Measurements from ENCODE around the gene RAD52. TPM values are rescaled to one million over a fixed set of nuclear protein-coding genes. Genes with fewer than 3 reads are reported as not detected.

Gene RAD52
- total RNA-seq, 4 donors from 2014 or later: 6.6 to 18.8 (median 11.6) TPM

- H3K36me3 ChIP-seq: peaks cover 0 to 7% (median 0%) of the 10 kb centered on the region in 4 donors
- TF ChIP-seq CTCF (IDR thresholded peaks at IDR 0.05): no peak
- no peak for TF ChIP-seq POLR2A (IDR thresholded peaks at IDR 0.05; ENCODE audit: low read depth)
- no peak for DNase-seq (ENCODE audit: extremely low spot score)
- H3K27me3 ChIP-seq: no peaks in the 10 kb centered on the region
- H3K9me3 ChIP-seq: no peaks in the 10 kb centered on the region
- WGBS: 93% methylated on average over 5 of the region's 5 CpGs
- no peak overlapping the region for H3K4me3 ChIP-seq
- H3K27ac ChIP-seq (replicated peaks in 1 of 4): no peak overlapping the region
- H3K4me1 ChIP-seq: no peaks in the 10 kb centered on the region
- intact Hi-C loops (cut with DNase I): no loop called here
These were observed 29.9 kb upstream of the RAD52 start for GRCh38 chr12:979349-979748.

- intact Hi-C loops (cut with DNase I): no loop called here
- H3K9me3 ChIP-seq: no peaks in the 10 kb centered on the region
- WGBS: 98% methylated on average over 4 of the region's 4 CpGs
These were observed 27.7 kb upstream of the RAD52 start for GRCh38 chr12:977156-977555.

GRCh38 chr12:976644-977043 is 27.1 kb upstream of the RAD52 start:
- Histone ChIP-seq H3K27me3 (no peaks in the 10 kb centered on the region), H3K9me3 (no peaks in the 10 kb centered on the region), H3K36me3 (peaks cover 0 to 7% (median 0%) of the 10 kb centered on the region in 4 donors), H3K4me1 (no peaks in the 10 kb centered on the region), H3K4me3 (no peak overlapping the region), H3K27ac (replicated peaks in 1 of 4) (no peak overlapping the region)
- TF ChIP-seq POLR2AphosphoS5 (IDR thresholded peaks at IDR 0.05): no peak
- no peak for TF ChIP-seq CTCF (IDR thresholded peaks at IDR 0.05)
- TF ChIP-seq POLR2A (IDR thresholded peaks at IDR 0.05; ENCODE audit: low read depth): no peak
- no peak for TF ChIP-seq EP300 (IDR thresholded peaks at IDR 0.05)
- WGBS: 80% methylated on average over 6 of the region's 6 CpGs
- no peak for DNase-seq (ENCODE audit: extremely low spot score)
- intact Hi-C loops (cut with DNase I): no loop called here

More at GRCh38 chr12:977156-977555, 27.7 kb upstream of the RAD52 start:
- Histone ChIP-seq H3K4me3 (no peak overlapping the region), H3K36me3 (peaks cover 0 to 7% (median 0%) of the 10 kb centered on the region in 4 donors), H3K4me1 (no peaks in the 10 kb centered on the region), H3K27ac (replicated peaks in 1 of 4) (no peak overlapping the region), H3K27me3 (no peaks in the 10 kb centered on the region)
- DNase-seq (ENCODE audit: extremely low spot score): no peak
- no peak for TF ChIP-seq POLR2A (IDR thresholded peaks at IDR 0.05; ENCODE audit: low read depth)
- no peak for TF ChIP-seq EP300 (IDR thresholded peaks at IDR 0.05)
- no peak for TF ChIP-seq POLR2AphosphoS5 (IDR thresholded peaks at IDR 0.05)
- TF ChIP-seq CTCF (IDR thresholded peaks at IDR 0.05): no peak

- H3K4me1 ChIP-seq: no peaks in the 10 kb centered on the region
- H3K27ac ChIP-seq (replicated peaks in 1 of 4): no peak overlapping the region
- no peak overlapping the region for H3K4me3 ChIP-seq
- intact Hi-C loops (cut with DNase I): no loop called here
- 98% methylated on average over 4 of the region's 4 CpGs for WGBS
- no peaks in the 10 kb centered on the region for H3K27me3 ChIP-seq
- H3K9me3 ChIP-seq: no peaks in the 10 kb centered on the region
- TF ChIP-seq CTCF (IDR thresholded peaks at IDR 0.05): no peak
- no peak for TF ChIP-seq POLR2A (IDR thresholded peaks at IDR 0.05; ENCODE audit: low read depth)
- no peak for TF ChIP-seq EP300 (IDR thresholded peaks at IDR 0.05)
- TF ChIP-seq POLR2AphosphoS5 (IDR thresholded peaks at IDR 0.05): no peak
- no peak for DNase-seq (ENCODE audit: extremely low spot score)
- H3K36me3 ChIP-seq: peaks cover 0 to 7% (median 0%) of the 10 kb centered on the region in 4 donors
These were observed 24.9 kb upstream of the RAD52 start for GRCh38 chr12:974271-974862.

GRCh38 chr12:971991-972390 is 22.5 kb upstream of the RAD52 start:
- intact Hi-C loops (cut with DNase I): no loop called here
- TF ChIP-seq CTCF (IDR thresholded peaks at IDR 0.05): no peak
- TF ChIP-seq EP300 (IDR thresholded peaks at IDR 0.05): no peak
- TF ChIP-seq POLR2AphosphoS5 (IDR thresholded peaks at IDR 0.05): no peak
- no peak for TF ChIP-seq POLR2A (IDR thresholded peaks at IDR 0.05; ENCODE audit: low read depth)
- H3K36me3 ChIP-seq: peaks cover 0 to 7% (median 0%) of the 10 kb centered on the region in 4 donors
- H3K9me3 ChIP-seq: no peaks in the 10 kb centered on the region
- H3K27ac ChIP-seq (replicated peaks in 1 of 4): no peak overlapping the region
- no peaks in the 10 kb centered on the region for H3K27me3 ChIP-seq
- no peaks in the 10 kb centered on the region for H3K4me1 ChIP-seq
- H3K4me3 ChIP-seq: no peak overlapping the region
- DNase-seq (ENCODE audit: extremely low spot score): no peak
- 98% methylated on average over 4 of the region's 4 CpGs for WGBS
